ENCODE results near the gene RAP1GAP2.

DNA sequence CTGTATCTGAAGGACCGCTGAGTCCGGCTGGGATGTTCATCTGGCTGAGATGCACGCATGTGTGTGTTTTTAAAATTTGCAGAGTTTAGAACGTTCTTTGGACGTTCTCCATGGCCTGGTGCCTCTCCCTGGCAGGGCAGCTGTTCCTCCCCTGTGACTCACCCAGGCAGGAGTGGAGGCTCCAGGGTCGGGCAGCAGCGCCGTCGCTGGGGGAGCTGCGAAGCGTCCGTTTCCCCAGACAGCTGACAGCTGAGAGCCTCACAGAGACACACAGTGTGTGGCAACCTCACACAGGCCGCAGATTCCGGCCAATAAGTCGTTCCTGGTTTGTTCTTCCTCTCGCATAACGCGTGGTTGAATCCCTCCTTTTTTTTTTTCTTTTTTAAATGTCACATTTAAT, 186.6 kb downstream of the RAP1GAP2 start:
- TF ChIP-seq, protein P1, sequence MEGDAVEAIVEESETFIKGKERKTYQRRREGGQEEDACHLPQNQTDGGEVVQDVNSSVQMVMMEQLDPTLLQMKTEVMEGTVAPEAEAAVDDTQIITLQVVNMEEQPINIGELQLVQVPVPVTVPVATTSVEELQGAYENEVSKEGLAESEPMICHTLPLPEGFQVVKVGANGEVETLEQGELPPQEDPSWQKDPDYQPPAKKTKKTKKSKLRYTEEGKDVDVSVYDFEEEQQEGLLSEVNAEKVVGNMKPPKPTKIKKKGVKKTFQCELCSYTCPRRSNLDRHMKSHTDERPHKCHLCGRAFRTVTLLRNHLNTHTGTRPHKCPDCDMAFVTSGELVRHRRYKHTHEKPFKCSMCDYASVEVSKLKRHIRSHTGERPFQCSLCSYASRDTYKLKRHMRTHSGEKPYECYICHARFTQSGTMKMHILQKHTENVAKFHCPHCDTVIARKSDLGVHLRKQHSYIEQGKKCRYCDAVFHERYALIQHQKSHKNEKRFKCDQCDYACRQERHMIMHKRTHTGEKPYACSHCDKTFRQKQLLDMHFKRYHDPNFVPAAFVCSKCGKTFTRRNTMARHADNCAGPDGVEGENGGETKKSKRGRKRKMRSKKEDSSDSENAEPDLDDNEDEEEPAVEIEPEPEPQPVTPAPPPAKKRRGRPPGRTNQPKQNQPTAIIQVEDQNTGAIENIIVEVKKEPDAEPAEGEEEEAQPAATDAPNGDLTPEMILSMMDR (conservative IDR thresholded peaks at IDR 0.05) = no peak
- TF ChIP-seq ZFX (IDR thresholded peaks at IDR 0.05) = no peak

All from C4-2B (cell line).